GM23338 (cell line): ENCODE data around the gene RMC1. TPM values are rescaled to one million over a fixed set of nuclear protein-coding genes. Genes with fewer than 3 reads are reported as not detected.

Experiments used
- ATAC-seq: fragments of 200-7000 bp; cut with Tn5 transposase; 3 replicates; pipeline ENCODE4 v1.9.1; 2020
- DNase-seq: peaks from one replicate; pipeline ENCODE4 v3.0.0-alpha.2; 2015; ENCODE audit warnings: low spot score
- H2AFZ ChIP-seq: fragments of 200-600 bp; sonication (generic); 2 replicates; pipeline ENCODE4 v1.8.0; 2016; ENCODE audit warnings: antibody characterized with exemption, mild to moderate bottlenecking, moderate library complexity
- H3F3A ChIP-seq: fragments of 200-600 bp; sonication (generic); replicated peaks from 2 replicates; pipeline ENCODE4 v1.8.0; 2017; ENCODE audit warnings: antibody characterized with exemption, mixed run types, low read depth
- H3K27ac ChIP-seq: fragments of 200-600 bp; sonication (generic); 2 replicates; pipeline ENCODE4 v1.6.1; 2016; ENCODE audit warnings: low read depth
- H3K27me3 ChIP-seq: fragments of 200-600 bp; sonication (generic); 2 replicates; pipeline ENCODE4 v1.8.0; 2016; ENCODE audit warnings: mild to moderate bottlenecking, mixed run types, moderate library complexity; ENCODE audit not compliant: insufficient read depth
- H3K36me3 ChIP-seq: fragments of 200-600 bp; sonication (generic); 2 replicates; pipeline ENCODE4 v1.8.0; 2016; ENCODE audit warnings: mild to moderate bottlenecking; ENCODE audit not compliant: insufficient read depth
- H3K4me1 ChIP-seq: fragments of 200-600 bp; sonication (generic); 2 replicates; pipeline ENCODE4 v1.8.0; 2016; ENCODE audit warnings: mild to moderate bottlenecking, moderate library complexity; ENCODE audit not compliant: insufficient read depth
- H3K4me2 ChIP-seq: fragments of 200-600 bp; sonication (generic); 2 replicates; pipeline ENCODE4 v1.7.1; 2017; ENCODE audit warnings: mixed run types
- H3K4me3 ChIP-seq: fragments of 200-600 bp; sonication (generic); 2 replicates; pipeline ENCODE4 v1.6.1; 2016; ENCODE audit warnings: mixed run types
- H3K79me2 ChIP-seq: fragments of 200-600 bp; sonication (generic); replicated peaks from 2 replicates; pipeline ENCODE4 v1.8.0; 2017; ENCODE audit warnings: mild to moderate bottlenecking; ENCODE audit not compliant: insufficient read depth
- H3K9me2 ChIP-seq: fragments of 200-600 bp; sonication (generic); 2 replicates; pipeline ENCODE4 v1.8.0; 2017; ENCODE audit not compliant: insufficient read depth
- H4K20me1 ChIP-seq: fragments of 200-600 bp; sonication (generic); replicated peaks from 2 replicates; pipeline ENCODE4 v1.8.0; 2017; ENCODE audit warnings: mild to moderate bottlenecking; ENCODE audit not compliant: insufficient read depth
- H3K27ac Mint-ChIP-seq: 2 replicates; pipeline ENCODE4 v1.8.0; 2020; ENCODE audit warnings: inconsistent platforms, mild to moderate bottlenecking, moderate library complexity, mixed read lengths
- H3K27me3 Mint-ChIP-seq: 3 replicates; pipeline ENCODE4 v1.8.0; 2022; ENCODE audit warnings: low read depth, mild to moderate bottlenecking, moderate library complexity, mixed read lengths, inconsistent platforms; ENCODE audit not compliant: insufficient read depth, poor library complexity
- H3K36me3 Mint-ChIP-seq: 3 replicates; pipeline ENCODE4 v1.8.0; 2021; ENCODE audit warnings: low read depth, mild to moderate bottlenecking, inconsistent platforms, moderate library complexity, mixed read lengths
- H3K4me1 Mint-ChIP-seq: 3 replicates; pipeline ENCODE4 v1.8.0; 2020; ENCODE audit warnings: mild to moderate bottlenecking, inconsistent platforms, mixed read lengths
- H3K4me3 Mint-ChIP-seq: 3 replicates; pipeline ENCODE4 v1.8.0; 2021; ENCODE audit warnings: moderate library complexity, mild to moderate bottlenecking, inconsistent platforms, mixed read lengths
- H3K9me3 Mint-ChIP-seq: 3 replicates; pipeline ENCODE4 v1.8.0; 2020; ENCODE audit warnings: moderate library complexity, mild to moderate bottlenecking, inconsistent platforms, mixed read lengths
- ETS1 ChIP-seq: IDR thresholded peaks from 2 replicates; pipeline ENCODE4 v1.6.1; 2016; ENCODE audit warnings: antibody characterized with exemption
- EZH2phosphoT487 ChIP-seq: fragments of 200-600 bp; sonication (generic); IDR thresholded peaks from one replicate; pipeline ENCODE4 v1.8.1; 2018; ENCODE audit warnings: antibody characterized with exemption; ENCODE audit not compliant: unreplicated experiment
- NANOG ChIP-seq: IDR thresholded peaks from 2 replicates; pipeline ENCODE4 v1.6.1; 2016; ENCODE audit warnings: antibody characterized with exemption, borderline replicate concordance
- POLR2AphosphoS5 ChIP-seq: IDR thresholded peaks from 2 replicates; pipeline ENCODE4 v1.6.1; 2016; ENCODE audit warnings: antibody characterized with exemption, low read depth
- ZNF114 ChIP-seq: fragments of 250-450 bp; sonication (Bioruptor Pico); IDR thresholded peaks from 2 replicates; pipeline ENCODE4 v1.5.0; 2020; ENCODE audit warnings: mild to moderate bottlenecking, moderate library complexity
- ZNF331 ChIP-seq: fragments of 250-450 bp; sonication (Bioruptor Pico); IDR thresholded peaks from 2 replicates; pipeline ENCODE4 v1.5.0; 2020; ENCODE audit warnings: low read depth, mild to moderate bottlenecking, moderate library complexity
- ZNF462 ChIP-seq: fragments of 250-450 bp; sonication (Bioruptor Pico); IDR thresholded peaks from 2 replicates; pipeline ENCODE4 v1.5.0; 2020; ENCODE audit warnings: mild to moderate bottlenecking, moderate library complexity
- polyA plus RNA-seq: library from polyadenylated mRNA; unstranded; fragments of >200 nt; fragmentation: Nextera tagmentation; extraction: Ambion mirVana; gene quantifications from 2 replicates; pipeline ENCODE4 v1.2.1, GENCODE V29; 2016
- total RNA-seq: library from RNA; depleted of rRNA; stranded (reverse); fragments of >200 nt; shearing (Covaris generic); gene quantifications from 2 replicates; pipeline ENCODE4 v1.2.3, GENCODE V29; 2014
- TF ChIP-seq, protein P1 (sequence below), 2 experiments: fragments of 200-600 bp in 1 of 2; sonication (generic) in 1 of 2; conservative IDR thresholded peaks; 2 replicates each; pipeline versions ENCODE4 v1.5.1 to v1.6.1; 2016 to 2017; ENCODE audit warnings: antibody characterized with exemption in 2 of 2, low read depth in 2 of 2, mild to moderate bottlenecking in 2 of 2, moderate library complexity in 1 of 2

The RMC1 gene
- total and polyA plus RNA-seq, 2 experiments from 2014 or later: 18.9 to 24.6 TPM

DNA sequence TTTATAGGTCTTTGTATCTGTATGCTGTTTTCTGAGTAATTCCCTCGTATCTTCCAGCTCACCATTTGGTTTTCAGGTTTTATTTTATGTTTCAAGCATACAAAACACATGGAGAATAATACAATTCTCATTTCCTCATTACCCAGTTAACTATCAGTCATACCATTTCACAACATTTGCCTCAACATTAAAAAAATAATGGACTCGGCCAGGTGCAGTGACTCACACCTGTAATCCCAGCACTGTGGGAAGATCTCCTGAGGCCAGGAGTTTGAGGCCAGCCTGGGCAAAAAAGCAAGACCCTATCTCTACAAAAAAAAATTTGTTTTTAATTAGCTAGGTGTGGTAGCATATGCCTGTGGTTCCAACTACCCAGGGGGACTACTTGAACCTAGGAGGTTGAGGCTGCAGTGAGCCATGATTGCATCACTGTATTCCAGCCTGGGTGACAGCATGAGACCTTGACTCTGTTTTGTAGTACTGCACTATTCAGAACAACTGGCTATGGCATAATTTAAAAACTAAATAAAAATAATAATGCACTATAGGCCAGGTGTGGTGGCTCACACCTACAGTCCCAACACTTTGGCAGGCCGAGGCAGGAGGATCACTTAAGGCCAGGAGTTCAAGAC lies 62.7 kb downstream of the RMC1 start:
- Histone ChIP-seq H3K27me3 (no peaks in the 10 kb centered on the region), H3F3A (no peaks in the 10 kb centered on the region), H3K4me3 (no peak overlapping the region), H3K27ac (no peak overlapping the region), H3K79me2 (no peaks in the 10 kb centered on the region), H3K4me1 (no peaks in the 10 kb centered on the region), H3K4me2 (no peak overlapping the region), H3K36me3 (peaks cover 46% of the 10 kb centered on the region), H4K20me1 (no peaks in the 10 kb centered on the region; the same call in 1 of the 2 replicates), H2AFZ (no peak overlapping the region), H3K9me2 (no peaks in the 10 kb centered on the region)
- DNase-seq: no peak
- H3K27ac Mint-ChIP-seq: no peak overlapping the region
- TF ChIP-seq ZNF331 (CRISPR knock-in tag): no peak
- TF ChIP-seq EZH2phosphoT487: no peak
- no peak for TF ChIP-seq NANOG
- TF ChIP-seq, protein P1, sequence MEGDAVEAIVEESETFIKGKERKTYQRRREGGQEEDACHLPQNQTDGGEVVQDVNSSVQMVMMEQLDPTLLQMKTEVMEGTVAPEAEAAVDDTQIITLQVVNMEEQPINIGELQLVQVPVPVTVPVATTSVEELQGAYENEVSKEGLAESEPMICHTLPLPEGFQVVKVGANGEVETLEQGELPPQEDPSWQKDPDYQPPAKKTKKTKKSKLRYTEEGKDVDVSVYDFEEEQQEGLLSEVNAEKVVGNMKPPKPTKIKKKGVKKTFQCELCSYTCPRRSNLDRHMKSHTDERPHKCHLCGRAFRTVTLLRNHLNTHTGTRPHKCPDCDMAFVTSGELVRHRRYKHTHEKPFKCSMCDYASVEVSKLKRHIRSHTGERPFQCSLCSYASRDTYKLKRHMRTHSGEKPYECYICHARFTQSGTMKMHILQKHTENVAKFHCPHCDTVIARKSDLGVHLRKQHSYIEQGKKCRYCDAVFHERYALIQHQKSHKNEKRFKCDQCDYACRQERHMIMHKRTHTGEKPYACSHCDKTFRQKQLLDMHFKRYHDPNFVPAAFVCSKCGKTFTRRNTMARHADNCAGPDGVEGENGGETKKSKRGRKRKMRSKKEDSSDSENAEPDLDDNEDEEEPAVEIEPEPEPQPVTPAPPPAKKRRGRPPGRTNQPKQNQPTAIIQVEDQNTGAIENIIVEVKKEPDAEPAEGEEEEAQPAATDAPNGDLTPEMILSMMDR (conservative IDR thresholded peaks at IDR 0.05; ENCODE audit: low read depth in 2 of 2): no peak
- TF ChIP-seq ZNF462: no peak
- no peak for TF ChIP-seq ETS1
- no peak for TF ChIP-seq ZNF114 (CRISPR knock-in tag)
- no peak for TF ChIP-seq POLR2AphosphoS5
- H3K4me3 Mint-ChIP-seq: no peak overlapping the region
- no peaks in the 10 kb centered on the region for H3K4me1 Mint-ChIP-seq
- H3K36me3 Mint-ChIP-seq: peaks cover 53% of the 10 kb centered on the region
- H3K27me3 Mint-ChIP-seq: peaks cover 2% of the 10 kb centered on the region
- no peak for ATAC-seq
- no peaks in the 10 kb centered on the region for H3K9me3 Mint-ChIP-seq
